RWPE1 (cell line): Measurements from ENCODE around the gene ERBB2.

Experiments
- CTCF ChIA-PET: fragments of 350-600 bp; sonication (Branson Sonifier 250); formaldehyde crosslinking; extraction: SDS; loops from one replicate; lab custom pipeline; 2021; lab: Yijun Ruan, JAX
- POLR2A ChIA-PET: fragments of 400-600 bp; formaldehyde crosslinking; extraction: SDS; loops from one replicate; lab custom pipeline; 2020; ENCODE audit warnings: antibody characterized with exemption; ENCODE audit not compliant: low non-redundant PET; lab: Yijun Ruan, JAX
- DNase-seq: peaks from one replicate; pipeline ENCODE4 v3.0.0; 2012; ENCODE audit warnings: low spot score
- H3K27ac ChIP-seq: fragments of 450-650 bp; 2 replicates; pipeline ENCODE4 v1.5.1; 2017
- TF ChIP-seq, protein P1 (sequence below): fragments of 450-650 bp; conservative IDR thresholded peaks from 2 replicates; pipeline ENCODE4 v1.5.1; 2017; ENCODE audit warnings: low read depth, mild to moderate bottlenecking

ERBB2 gene

GRCh38 chr17:39751016-39751543 is 51.2 kb downstream of the ERBB2 start:
- no peak for DNase-seq
- H3K27ac ChIP-seq = peak overlapping the region; percentile 90
- POLR2A ChIA-PET = interaction anchor here (0.5 to 1.0 kb wide), 2 partner anchors 11 to 35 kb away, joined by 3 to 4 read pairs; no protein-coding TSS in a partner anchor
- CTCF ChIA-PET = interaction anchor here (0.6 to 1.4 kb wide), 4 partner anchors 17 to 130 kb away, joined by 3 to 4 read pairs (median 3); partner anchors contain the start of gene TCAP
- TF ChIP-seq, protein P1, sequence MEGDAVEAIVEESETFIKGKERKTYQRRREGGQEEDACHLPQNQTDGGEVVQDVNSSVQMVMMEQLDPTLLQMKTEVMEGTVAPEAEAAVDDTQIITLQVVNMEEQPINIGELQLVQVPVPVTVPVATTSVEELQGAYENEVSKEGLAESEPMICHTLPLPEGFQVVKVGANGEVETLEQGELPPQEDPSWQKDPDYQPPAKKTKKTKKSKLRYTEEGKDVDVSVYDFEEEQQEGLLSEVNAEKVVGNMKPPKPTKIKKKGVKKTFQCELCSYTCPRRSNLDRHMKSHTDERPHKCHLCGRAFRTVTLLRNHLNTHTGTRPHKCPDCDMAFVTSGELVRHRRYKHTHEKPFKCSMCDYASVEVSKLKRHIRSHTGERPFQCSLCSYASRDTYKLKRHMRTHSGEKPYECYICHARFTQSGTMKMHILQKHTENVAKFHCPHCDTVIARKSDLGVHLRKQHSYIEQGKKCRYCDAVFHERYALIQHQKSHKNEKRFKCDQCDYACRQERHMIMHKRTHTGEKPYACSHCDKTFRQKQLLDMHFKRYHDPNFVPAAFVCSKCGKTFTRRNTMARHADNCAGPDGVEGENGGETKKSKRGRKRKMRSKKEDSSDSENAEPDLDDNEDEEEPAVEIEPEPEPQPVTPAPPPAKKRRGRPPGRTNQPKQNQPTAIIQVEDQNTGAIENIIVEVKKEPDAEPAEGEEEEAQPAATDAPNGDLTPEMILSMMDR = no peak

DNA sequence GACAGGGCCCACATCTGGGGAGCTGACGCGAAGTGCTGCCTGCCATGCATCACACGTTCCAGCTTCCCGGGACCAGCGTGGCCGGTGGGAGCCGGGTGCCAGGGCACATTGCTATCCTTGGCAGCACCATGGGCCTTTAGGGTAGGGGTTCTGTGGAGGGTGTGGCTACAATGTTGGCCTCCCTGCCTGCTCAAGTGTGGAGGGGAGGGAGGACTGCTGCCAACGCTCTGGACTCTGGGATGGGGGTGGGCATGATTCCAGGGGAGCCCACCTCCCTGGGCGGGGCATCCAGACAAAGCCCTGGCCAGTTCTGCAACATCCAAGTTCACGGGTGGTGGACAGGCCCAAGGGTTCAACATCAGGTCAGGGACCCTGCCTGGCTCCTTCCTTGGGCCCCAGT is 51.8 kb downstream of the ERBB2 start:
- POLR2A ChIA-PET = interaction anchor here (0.5 kb wide), 1 partner anchor 35 kb away, joined by 4 read pairs; no protein-coding TSS in a partner anchor
- peak overlapping the region; percentile 90 for H3K27ac ChIP-seq
- CTCF ChIA-PET = interaction anchor here (0.6 to 1.2 kb wide), 3 partner anchors 18 to 112 kb away, joined by 3 to 6 read pairs (median 3); partner anchors contain the start of gene TCAP
- DNase-seq = no peak
- TF ChIP-seq, protein P1 = no peak

DNA sequence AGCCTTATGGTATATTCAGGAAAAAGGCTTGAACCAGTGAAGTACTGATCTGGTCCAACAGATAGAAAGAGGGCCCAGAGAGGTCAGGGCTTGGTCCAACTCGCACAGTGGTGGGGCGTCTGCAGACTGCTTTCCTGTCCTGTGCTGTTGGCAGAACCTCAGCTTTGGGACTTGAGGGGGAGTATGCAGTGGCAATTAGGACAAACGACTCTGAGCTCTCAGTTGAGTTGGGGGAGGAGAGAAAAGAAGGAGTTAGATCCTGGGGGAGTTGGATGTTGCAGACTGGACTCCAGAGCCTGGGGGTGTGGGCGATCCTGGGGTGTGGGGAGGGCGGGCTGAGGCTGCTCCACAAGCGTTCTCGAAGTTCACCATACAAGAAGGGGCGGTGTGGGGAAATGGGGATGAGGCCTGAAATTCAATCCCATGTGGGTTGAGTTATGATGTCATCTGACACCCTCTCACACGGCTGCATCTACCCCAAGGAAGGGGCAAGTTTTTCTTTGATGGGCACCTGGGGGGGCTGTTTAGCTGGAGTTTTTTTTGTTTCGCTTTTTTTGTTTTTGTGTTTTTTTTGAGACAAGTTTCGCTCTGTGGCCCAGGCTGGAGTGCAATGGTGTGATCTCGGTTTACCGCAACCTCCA is 52.5 kb downstream of the ERBB2 start:
- TF ChIP-seq, protein P1 = no peak
- DNase-seq = no peak
- ChIA-PET CTCF (interaction anchor here (0.6 to 3.8 kb wide), 6 partner anchors 15 to 223 kb away, joined by 4 to 21 read pairs (median 6); partner anchors contain the start of gene MIEN1), POLR2A (no interaction called here)
- H3K27ac ChIP-seq = peak overlapping the region; percentile 90

DNA sequence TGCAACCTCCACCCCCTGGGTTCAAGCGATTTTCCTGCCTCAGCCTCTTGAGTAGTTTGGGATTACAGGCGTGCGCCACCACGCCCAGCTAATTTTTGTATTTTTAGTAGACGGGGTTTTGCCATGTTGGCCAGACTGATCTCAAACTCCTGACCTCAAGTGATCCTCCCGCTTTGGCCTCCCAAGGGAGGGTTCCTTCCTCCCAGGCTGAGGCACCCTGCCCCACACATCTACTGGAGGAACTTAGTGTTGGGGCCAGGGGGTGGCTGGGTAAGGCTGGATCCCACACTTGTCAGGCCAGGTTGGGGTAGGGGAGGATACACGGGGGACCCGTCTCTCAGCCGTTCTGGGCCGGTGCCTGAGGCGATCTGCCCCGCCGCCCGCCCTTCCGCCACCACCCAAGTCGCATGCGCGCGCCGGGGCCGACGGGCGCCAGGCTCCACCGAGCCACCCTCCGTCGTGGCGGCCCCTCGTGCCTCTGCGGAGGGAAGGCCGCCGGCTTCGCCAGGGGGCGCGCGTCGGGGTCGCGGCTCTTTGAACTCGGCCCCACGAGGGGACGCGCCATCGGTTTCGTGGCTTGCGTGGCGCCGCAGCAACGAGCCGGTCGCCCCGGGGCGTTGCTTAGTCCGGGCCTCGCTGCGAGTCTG is 53.8 kb downstream of the ERBB2 start:
- TF ChIP-seq, protein P1 = no peak
- DNase-seq = peak; percentile 18
- POLR2A ChIA-PET = interaction anchor here (0.7 kb wide), 1 partner anchor 65 kb away, joined by 3 read pairs; no protein-coding TSS in a partner anchor
- CTCF ChIA-PET = interaction anchor here (0.6 to 3.8 kb wide), 8 partner anchors 16 to 1187 kb away, joined by 3 to 21 read pairs (median 4); partner anchors contain the start of gene MIEN1
- peak overlapping the region; percentile 90 for H3K27ac ChIP-seq

GRCh38 chr17:39754161-39754957 is 54.5 kb downstream of the ERBB2 start:
- POLR2A ChIA-PET = interaction anchor here (0.6 kb wide), 1 partner anchor 22 kb away, joined by 4 read pairs; no protein-coding TSS in a partner anchor
- peak overlapping the region; percentile 90 for H3K27ac ChIP-seq
- TF ChIP-seq, protein P1 = peak; percentile 97
- peak; percentile 92 for DNase-seq
- CTCF ChIA-PET = interaction anchor here (0.6 to 3.8 kb wide), 9 partner anchors 15 to 1685 kb away, joined by 3 to 21 read pairs (median 4); partner anchors contain the start of genes IKZF3 and MIEN1
